G401 (cell line): ENCODE data around the gene CDKAL1. TPM values are rescaled to one million over a fixed set of nuclear protein-coding genes. Genes with fewer than 3 reads are reported as not detected.
"Not testable (repeated sequence)": the region's sequence is repeated elsewhere in the genome, so short reads cannot be mapped to it uniquely, and the experiment has no call there.

Experiments used
- DNase-seq: peaks from one replicate; pipeline ENCODE4 v3.0.0-alpha.2; 2015; ENCODE audit warnings: low spot score
- in situ Hi-C: cut with HindIII; loops from 2 replicates; pipeline ENCODE4 v1.10.0; 2016; ENCODE audit warnings: low sequenced_read_pairs, mixed read lengths
- total RNA-seq: library from RNA; depleted of rRNA; stranded (reverse); fragments of >200 nt; shearing (Covaris generic); gene quantifications from 2 replicates; pipeline ENCODE4 v1.2.3, GENCODE V29; 2014

CDKAL1 gene
- total RNA-seq, 1 experiment from 2014 or later, result 25.7 TPM

DNA sequence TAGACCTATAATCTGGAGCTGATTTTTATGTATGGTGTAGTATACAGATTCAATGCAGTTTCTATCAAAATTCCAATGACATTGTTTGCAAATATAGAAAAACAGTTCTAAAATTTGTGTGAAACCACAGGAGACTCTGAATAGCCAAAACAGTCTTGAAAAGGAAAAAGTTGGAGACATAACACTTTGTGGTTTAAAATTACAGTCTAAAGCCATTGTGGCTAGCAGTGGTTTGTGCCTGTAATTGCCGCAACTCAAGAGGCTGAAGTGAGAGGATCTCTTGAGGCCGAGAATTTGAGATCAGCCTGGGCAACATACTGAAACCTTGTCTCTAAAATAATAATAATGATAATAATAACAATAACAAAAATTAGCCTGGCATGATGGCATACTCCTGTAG is 213.7 kb downstream of the CDKAL1 start:
- in situ Hi-C loops, result no loop called here
- no peak for DNase-seq

DNA sequence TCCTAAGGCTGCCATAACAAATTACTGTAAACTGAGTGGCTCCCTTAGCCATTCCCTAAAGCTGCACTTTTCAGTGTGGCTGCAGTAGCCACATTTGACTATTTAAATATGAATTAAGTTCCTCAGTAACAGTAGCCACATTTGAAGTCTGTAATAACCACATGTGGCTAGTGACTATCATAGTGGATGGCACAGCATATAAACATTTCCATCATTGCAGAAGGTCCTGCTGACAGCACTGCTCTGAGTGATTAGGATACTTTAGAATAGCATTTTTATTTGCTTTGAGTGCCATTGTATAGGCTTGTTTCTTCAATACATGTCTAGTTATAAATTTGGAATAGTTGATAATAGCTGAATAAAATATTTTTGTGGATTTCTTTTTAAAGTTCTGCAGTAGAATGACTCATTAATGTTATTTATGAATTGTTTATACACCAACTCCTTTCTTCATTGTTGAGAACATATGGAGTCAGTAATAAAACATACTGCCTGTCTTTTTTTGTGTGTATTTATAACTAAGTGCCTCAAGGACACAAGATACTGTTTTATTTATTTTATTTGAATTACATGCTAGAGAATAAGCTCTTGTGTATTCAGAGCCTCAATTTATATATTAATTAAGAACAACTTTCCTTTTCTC is 217.2 kb downstream of the CDKAL1 start:
- in situ Hi-C loops, result no loop called here
- no peak for DNase-seq

GRCh38 chr6:20755631-20756030 is 221.4 kb downstream of the CDKAL1 start:
- in situ Hi-C loops, result no loop called here
- DNase-seq, result no peak

GRCh38 chr6:20756584-20757147 is 222.4 kb downstream of the CDKAL1 start:
- DNase-seq, in situ Hi-C loops: not testable (repeated sequence)

GRCh38 chr6:20757761-20758160 is 223.5 kb downstream of the CDKAL1 start:
- DNase-seq, result no peak
- in situ Hi-C loops, result no loop called here

DNA sequence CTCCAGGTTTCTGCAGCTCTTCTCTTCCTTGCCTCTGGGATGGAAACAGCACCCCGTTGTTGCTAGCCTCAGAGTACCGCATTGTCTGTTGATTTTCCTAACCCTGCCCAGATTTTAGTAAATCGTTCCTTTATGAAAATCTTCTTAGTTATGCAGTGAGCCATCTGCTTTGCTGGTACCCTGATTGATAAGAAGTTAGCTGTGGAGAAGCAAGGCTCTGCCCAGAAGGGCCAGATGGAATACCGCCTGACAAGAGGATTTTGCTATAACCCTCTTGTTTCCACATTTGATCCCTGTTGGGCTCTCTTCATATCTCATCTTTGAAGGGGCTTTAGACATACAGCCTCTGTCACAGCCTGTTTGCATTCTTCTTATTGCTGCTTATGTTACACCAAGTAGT is 229.0 kb downstream of the CDKAL1 start:
- DNase-seq, result no peak
- in situ Hi-C loops, result no loop called here

- no peak for DNase-seq
- in situ Hi-C loops, result no loop called here
Measured at GRCh38 chr6:20769631-20770030, 235.4 kb downstream of the CDKAL1 start.

DNA sequence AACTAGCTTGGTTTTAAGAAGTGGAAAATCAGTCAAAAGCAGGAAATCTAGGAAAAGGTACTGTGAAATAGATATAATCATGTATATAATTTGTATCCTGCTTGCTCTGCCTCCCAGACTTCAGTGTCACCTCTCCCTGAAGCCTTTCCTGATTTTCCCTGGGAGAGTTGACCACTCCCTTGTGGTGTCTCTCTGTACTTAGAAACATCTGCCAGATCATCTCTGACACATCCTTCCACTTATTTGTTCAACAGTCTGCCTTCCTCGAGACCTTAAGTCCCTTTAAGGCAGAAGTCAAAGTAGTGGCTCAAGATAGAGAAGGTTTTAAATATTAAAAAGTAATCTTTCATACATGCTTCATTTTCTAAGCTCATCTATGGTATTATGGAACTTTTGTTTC is 236.5 kb downstream of the CDKAL1 start:
- no peak for DNase-seq
- in situ Hi-C loops, result no loop called here

GRCh38 chr6:20771409-20771808 is 237.2 kb downstream of the CDKAL1 start:
- in situ Hi-C loops, result no loop called here
- DNase-seq, result no peak

GRCh38 chr6:20773822-20774221 is 239.6 kb downstream of the CDKAL1 start:
- in situ Hi-C loops, result no loop called here
- no peak for DNase-seq

DNA sequence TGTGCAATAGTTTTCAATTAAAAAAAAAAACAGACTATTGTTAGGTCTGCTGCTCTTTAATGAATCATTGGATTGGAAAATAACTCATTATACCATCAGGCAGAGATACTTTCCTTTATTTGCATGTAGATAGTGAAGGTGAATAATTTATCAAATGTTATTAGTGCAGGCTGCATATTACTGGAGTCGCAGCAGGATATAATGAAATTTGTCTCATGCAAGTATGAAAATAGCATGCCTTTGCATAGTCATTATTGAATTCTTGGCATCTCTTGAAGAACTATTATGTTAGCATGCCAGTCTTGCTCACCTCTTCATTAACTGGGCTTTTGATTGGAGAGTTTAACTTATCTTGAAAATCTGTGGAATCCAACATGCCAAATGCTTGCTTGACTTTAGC is 241.7 kb downstream of the CDKAL1 start:
- in situ Hi-C loops, result no loop called here
- no peak for DNase-seq

GRCh38 chr6:20777801-20778200 is 243.5 kb downstream of the CDKAL1 start:
- in situ Hi-C loops, result no loop called here
- no peak for DNase-seq

GRCh38 chr6:20778459-20778858 is 244.2 kb downstream of the CDKAL1 start:
- in situ Hi-C loops, result no loop called here
- no peak for DNase-seq

- in situ Hi-C loops, result no loop called here
- DNase-seq, result no peak
Measured at GRCh38 chr6:20778912-20779311, 244.7 kb downstream of the CDKAL1 start.

DNA sequence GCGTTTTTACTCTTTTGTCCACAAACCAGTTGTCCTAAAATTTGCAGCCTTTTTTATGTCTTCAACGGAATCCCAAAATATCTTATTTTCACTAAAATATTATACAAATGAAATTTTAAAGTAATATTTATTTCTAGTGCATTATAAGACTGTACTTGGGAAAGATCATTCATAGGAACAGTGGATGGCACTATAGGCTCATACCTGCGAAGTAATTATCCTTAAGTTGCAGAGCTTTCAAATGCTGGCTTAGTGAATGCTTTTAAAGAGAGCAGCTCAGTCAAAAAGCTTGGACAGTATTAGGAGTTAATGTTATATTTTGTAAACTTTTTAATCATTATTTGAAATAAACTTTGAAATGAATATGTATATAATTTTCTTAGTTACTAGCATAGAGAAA is 254.9 kb downstream of the CDKAL1 start:
- in situ Hi-C loops, result no loop called here
- DNase-seq, result peak; percentile 44

- no peak for DNase-seq
- in situ Hi-C loops, result no loop called here
Measured at GRCh38 chr6:20790032-20790791, 256.0 kb downstream of the CDKAL1 start.

DNA sequence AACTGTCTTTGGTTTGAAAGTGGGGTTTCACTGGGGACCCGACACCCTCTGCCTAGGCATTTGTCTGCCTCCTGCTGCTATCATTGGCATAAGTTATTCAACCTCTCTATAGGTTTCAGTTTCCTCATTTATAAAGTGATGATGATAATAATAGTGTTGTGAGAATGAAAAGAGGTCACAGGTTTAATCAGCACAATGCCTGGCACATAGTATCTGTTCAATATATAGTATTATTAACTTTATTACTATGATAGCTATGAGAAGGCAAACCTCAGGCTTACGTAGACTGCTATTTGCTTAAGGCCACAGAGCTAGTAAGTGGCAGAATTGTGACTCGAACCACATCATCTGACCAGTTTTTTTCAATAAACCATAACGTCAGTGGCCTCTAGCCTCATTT is 256.8 kb downstream of the CDKAL1 start:
- DNase-seq, result no peak
- in situ Hi-C loops, result no loop called here

- in situ Hi-C loops, result no loop called here
- DNase-seq, result no peak
Measured at GRCh38 chr6:20791944-20792343, 257.7 kb downstream of the CDKAL1 start.

DNA sequence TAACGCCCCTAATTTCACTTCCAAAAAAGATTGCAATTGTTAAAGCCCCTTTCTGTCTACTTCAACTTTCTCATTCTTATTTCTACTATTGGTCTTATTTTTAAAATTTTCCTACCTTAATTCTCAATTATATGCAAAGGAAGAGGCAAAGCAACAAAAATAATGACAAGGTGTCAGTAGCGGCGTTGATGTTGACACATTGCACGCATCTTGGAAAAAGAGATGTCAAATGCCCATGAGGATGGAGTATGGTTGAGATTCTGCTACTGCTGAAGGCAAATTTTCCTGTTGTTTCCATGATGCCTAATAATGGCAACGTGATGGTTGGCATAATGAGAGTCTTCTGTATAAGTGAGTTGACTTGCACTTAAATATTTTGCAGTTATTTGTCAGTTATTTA is 258.9 kb downstream of the CDKAL1 start:
- no peak for DNase-seq
- in situ Hi-C loops, result no loop called here

GRCh38 chr6:20797597-20797996 is 263.3 kb downstream of the CDKAL1 start:
- in situ Hi-C loops, result no loop called here
- DNase-seq, result no peak

- DNase-seq, result no peak
- in situ Hi-C loops, result no loop called here
Measured at GRCh38 chr6:20800229-20800628, 266.0 kb downstream of the CDKAL1 start.
